Lower lobe of right lung (tissue), 2 donors: ENCODE results near the gene MCTP1. TPM values are rescaled to one million over a fixed set of nuclear protein-coding genes. Genes with fewer than 3 reads are reported as not detected.

Experiments used
- ATAC-seq, 2 donors: fragments of 200-7000 bp; cut with Tn5 transposase; one replicate each; pipeline ENCODE4 v1.9.1; 2020 to 2022; ENCODE audit warnings: mild to moderate bottlenecking in 2 of 2, moderate library complexity in 2 of 2
- DNase-seq: peaks from one replicate; pipeline ENCODE4 v3.0.0-alpha.2; 2020
- H3K27ac ChIP-seq: fragments of 200-600 bp; one replicate; pipeline ENCODE4 v1.8.0; 2022
- H3K27me3 ChIP-seq: fragments of 200-600 bp; one replicate; pipeline ENCODE4 v1.8.0; 2022; ENCODE audit warnings: low read depth
- H3K36me3 ChIP-seq: fragments of 200-600 bp; one replicate; pipeline ENCODE4 v1.8.0; 2022; ENCODE audit warnings: mild to moderate bottlenecking
- H3K4me1 ChIP-seq: fragments of 200-600 bp; one replicate; pipeline ENCODE4 v1.8.0; 2022
- H3K4me3 ChIP-seq: fragments of 200-600 bp; one replicate; pipeline ENCODE4 v1.8.0; 2022; ENCODE audit warnings: mild to moderate bottlenecking
- H3K9me3 ChIP-seq: fragments of 200-600 bp; one replicate; pipeline ENCODE4 v1.8.0; 2022
- intact Hi-C: fragments of 100-400 bp; cut with DNase I; formaldehyde crosslinking; loops from one replicate; pipeline ENCODE4 v1.11.0; 2022
- total RNA-seq: library from RNA; stranded (reverse); fragmentation: NEBNext Ultra II Directional; extraction: Animal tissue kit (Norgen Biotek cat#: 25700); gene quantifications from one replicate; pipeline ENCODE4 v1.2.1, GENCODE V29; 2021
- TF ChIP-seq, protein P1 (sequence below): fragments of 200-600 bp; IDR thresholded peaks from one replicate; pipeline ENCODE4 v1.8.0; 2022; ENCODE audit warnings: antibody characterized with exemption, mild to moderate bottlenecking
- donor health status: DM: no; HTN: yes; CAD: no; lungs with severe emphysema.

Gene MCTP1
- total RNA-seq, 1 donor from 2014 or later = 38.7 TPM

- Histone ChIP-seq H3K4me1 (no peaks in the 10 kb centered on the region), H3K36me3 (no peaks in the 10 kb centered on the region)
These were observed 473.6 kb downstream of the MCTP1 start for GRCh38 chr5:94811331-94811730.

DNA sequence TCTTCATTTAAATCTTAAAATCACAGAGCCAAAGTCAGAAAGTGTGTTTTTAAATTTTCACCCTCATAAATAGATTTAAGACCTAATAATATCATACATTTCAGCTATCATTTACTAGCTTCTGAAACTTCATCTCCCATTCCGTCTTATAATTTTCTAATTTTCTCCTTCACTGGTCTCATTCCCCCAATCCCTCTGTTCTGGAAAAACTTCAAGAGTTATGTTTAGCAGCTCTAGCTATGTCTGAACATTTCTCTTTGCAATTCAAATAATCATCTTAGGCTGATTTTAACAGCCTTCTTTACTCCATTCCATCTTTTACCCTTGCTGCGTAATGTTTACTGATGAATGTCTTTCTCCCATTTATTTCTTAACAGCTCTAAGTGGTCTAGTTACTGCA is 474.0 kb downstream of the MCTP1 start:
- ATAC-seq (no peak), DNase-seq (no peak)
- Histone ChIP-seq H3K27ac (no peak overlapping the region), H3K36me3 (no peaks in the 10 kb centered on the region), H3K9me3 (no peaks in the 10 kb centered on the region), H3K27me3 (no peaks in the 10 kb centered on the region), H3K4me3 (no peak overlapping the region), H3K4me1 (no peaks in the 10 kb centered on the region)
- intact Hi-C loops = no loop called here
- TF ChIP-seq, protein P1, sequence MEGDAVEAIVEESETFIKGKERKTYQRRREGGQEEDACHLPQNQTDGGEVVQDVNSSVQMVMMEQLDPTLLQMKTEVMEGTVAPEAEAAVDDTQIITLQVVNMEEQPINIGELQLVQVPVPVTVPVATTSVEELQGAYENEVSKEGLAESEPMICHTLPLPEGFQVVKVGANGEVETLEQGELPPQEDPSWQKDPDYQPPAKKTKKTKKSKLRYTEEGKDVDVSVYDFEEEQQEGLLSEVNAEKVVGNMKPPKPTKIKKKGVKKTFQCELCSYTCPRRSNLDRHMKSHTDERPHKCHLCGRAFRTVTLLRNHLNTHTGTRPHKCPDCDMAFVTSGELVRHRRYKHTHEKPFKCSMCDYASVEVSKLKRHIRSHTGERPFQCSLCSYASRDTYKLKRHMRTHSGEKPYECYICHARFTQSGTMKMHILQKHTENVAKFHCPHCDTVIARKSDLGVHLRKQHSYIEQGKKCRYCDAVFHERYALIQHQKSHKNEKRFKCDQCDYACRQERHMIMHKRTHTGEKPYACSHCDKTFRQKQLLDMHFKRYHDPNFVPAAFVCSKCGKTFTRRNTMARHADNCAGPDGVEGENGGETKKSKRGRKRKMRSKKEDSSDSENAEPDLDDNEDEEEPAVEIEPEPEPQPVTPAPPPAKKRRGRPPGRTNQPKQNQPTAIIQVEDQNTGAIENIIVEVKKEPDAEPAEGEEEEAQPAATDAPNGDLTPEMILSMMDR = no peak

More at GRCh38 chr5:94811331-94811730, 473.6 kb downstream of the MCTP1 start:
- H3K27me3 ChIP-seq = no peaks in the 10 kb centered on the region
- H3K4me3 ChIP-seq = no peak overlapping the region
- no peak for ATAC-seq
- DNase-seq = no peak
- no peaks in the 10 kb centered on the region for H3K9me3 ChIP-seq
- TF ChIP-seq, protein P1 = no peak
- H3K27ac ChIP-seq = no peak overlapping the region
- intact Hi-C loops = no loop called here

- Histone ChIP-seq H3K4me3 (no peak overlapping the region), H3K4me1 (no peaks in the 10 kb centered on the region), H3K27me3 (no peaks in the 10 kb centered on the region), H3K36me3 (no peaks in the 10 kb centered on the region), H3K9me3 (no peaks in the 10 kb centered on the region), H3K27ac (no peak overlapping the region)
- DNase-seq (no peak), ATAC-seq (no peak)
- TF ChIP-seq, protein P1 = no peak
- intact Hi-C loops = no loop called here
These were observed 474.6 kb downstream of the MCTP1 start for GRCh38 chr5:94810281-94810680.

GRCh38 chr5:94808497-94808896 is 476.4 kb downstream of the MCTP1 start:
- TF ChIP-seq, protein P1 = no peak

DNA sequence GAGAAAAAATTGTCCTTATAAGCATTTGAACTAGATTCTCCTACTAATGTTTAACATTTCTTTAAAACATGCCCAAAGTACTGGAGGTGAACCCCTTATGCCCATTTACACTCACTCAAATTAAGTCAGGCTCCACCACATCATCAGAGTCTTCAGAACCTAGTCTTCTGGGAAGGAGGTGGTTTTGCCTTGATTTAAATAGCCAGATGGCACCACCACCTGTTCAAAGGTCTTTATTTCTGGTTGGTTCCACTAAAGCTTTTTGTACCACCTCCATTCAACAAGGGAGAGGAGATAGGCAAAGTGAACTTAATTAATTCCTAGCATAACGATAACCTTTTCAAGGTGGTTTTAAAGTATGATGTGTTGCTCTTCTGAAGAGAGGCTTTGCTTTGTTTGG is 476.9 kb downstream of the MCTP1 start:
- no peaks in the 10 kb centered on the region for H3K36me3 ChIP-seq
- intact Hi-C loops = no loop called here
- DNase-seq (no peak), ATAC-seq (no peak)
- no peaks in the 10 kb centered on the region for H3K4me1 ChIP-seq
- H3K27me3 ChIP-seq = no peaks in the 10 kb centered on the region
- TF ChIP-seq, protein P1 = no peak
- no peak overlapping the region for H3K4me3 ChIP-seq
- no peak overlapping the region for H3K27ac ChIP-seq
- no peaks in the 10 kb centered on the region for H3K9me3 ChIP-seq

More at GRCh38 chr5:94808497-94808896, 476.4 kb downstream of the MCTP1 start:
- intact Hi-C loops = no loop called here
- no peak for ATAC-seq
- Histone ChIP-seq H3K27ac (no peak overlapping the region), H3K27me3 (no peaks in the 10 kb centered on the region), H3K4me1 (no peaks in the 10 kb centered on the region), H3K9me3 (no peaks in the 10 kb centered on the region), H3K4me3 (no peak overlapping the region), H3K36me3 (no peaks in the 10 kb centered on the region)
- DNase-seq = no peak

DNA sequence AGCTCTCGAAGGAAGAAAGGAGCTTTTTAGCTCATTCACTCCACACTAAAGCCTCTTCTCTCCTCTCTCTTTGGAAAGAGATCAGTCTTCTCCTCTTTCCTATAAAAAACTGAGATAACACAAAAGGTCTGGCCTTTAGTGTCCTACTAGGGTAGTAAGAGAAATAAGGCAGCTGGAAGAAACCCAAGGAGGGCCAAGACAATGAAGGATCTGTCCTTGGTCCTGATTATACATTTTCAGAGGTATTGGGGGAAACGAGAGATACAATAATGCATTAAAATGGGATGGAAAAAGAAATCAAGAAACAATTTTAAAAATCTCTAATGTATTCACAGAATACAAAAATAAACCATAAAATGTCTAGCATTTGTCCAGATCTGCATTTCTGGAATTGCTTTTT is 482.4 kb downstream of the MCTP1 start:
- DNase-seq (no peak), ATAC-seq (no peak)
- H3K4me1 ChIP-seq = no peaks in the 10 kb centered on the region
- intact Hi-C loops = no loop called here
- TF ChIP-seq, protein P1 = no peak
- H3K27ac ChIP-seq = no peak overlapping the region
- H3K4me3 ChIP-seq = no peak overlapping the region
- no peaks in the 10 kb centered on the region for H3K27me3 ChIP-seq
- no peaks in the 10 kb centered on the region for H3K9me3 ChIP-seq
- no peaks in the 10 kb centered on the region for H3K36me3 ChIP-seq
